Liver (tissue), 3 donors: Measurements from ENCODE around the gene ADH1A.
A peak's percentile ranks its signal among the peaks of the same experiment; 100 is the strongest.

Experiments used
- CTCF ChIP-seq: fragments of 150-350 bp; IDR thresholded peaks from 2 replicates; pipeline ENCODE4 v1.5.1; 2017; ENCODE audit warnings: improper control_type of control experiment, low read depth, low read length; ENCODE audit not compliant: missing input control
- EGR1 ChIP-seq, 2 donors: IDR thresholded peaks; 2 replicates each; pipeline ENCODE4 v1.6.1; 2016 to 2018; ENCODE audit warnings: antibody characterized with exemption in 2 of 2, low read depth in 2 of 2
- JUND ChIP-seq, 2 donors: IDR thresholded peaks; 2 replicates each; pipeline ENCODE4 v1.6.1; 2016; ENCODE audit warnings: antibody characterized with exemption in 2 of 2
- MAX ChIP-seq: IDR thresholded peaks from 2 replicates; pipeline ENCODE4 v1.6.1; 2016; ENCODE audit warnings: antibody characterized with exemption
- RAD21 ChIP-seq, 2 donors: IDR thresholded peaks; 2 replicates each; pipeline ENCODE4 v1.6.1; 2016; ENCODE audit warnings: antibody characterized with exemption in 2 of 2, mild to moderate bottlenecking in 2 of 2
- REST ChIP-seq: IDR thresholded peaks from 2 replicates; pipeline ENCODE4 v1.6.1; 2016; ENCODE audit warnings: antibody characterized with exemption, mild to moderate bottlenecking
- RXRA ChIP-seq, 2 donors: IDR thresholded peaks; 2 replicates each; pipeline ENCODE4 v1.6.1; 2017 to 2018; ENCODE audit warnings: antibody characterized with exemption in 2 of 2, mild to moderate bottlenecking in 1 of 2
- SP1 ChIP-seq: IDR thresholded peaks from 2 replicates; pipeline ENCODE4 v1.6.1; 2018; ENCODE audit warnings: antibody characterized with exemption, mild to moderate bottlenecking
- TAF1 ChIP-seq: conservative IDR thresholded peaks from 2 replicates; pipeline ENCODE4 v1.6.1; 2016; ENCODE audit warnings: antibody characterized with exemption, mild to moderate bottlenecking
- YY1 ChIP-seq: IDR thresholded peaks from 2 replicates; pipeline ENCODE4 v1.6.1; 2016; ENCODE audit warnings: antibody characterized with exemption, mild to moderate bottlenecking
- ZBTB33 ChIP-seq: IDR thresholded peaks from 2 replicates; pipeline ENCODE4 v1.6.1; 2016; ENCODE audit warnings: antibody characterized with exemption
- donor health status: healthy.
- donor health status: healthy.

GRCh38 chr4:99321241-99322191 lies 30.7 kb upstream of the ADH1A start, which contains the start of gene ADH1B:
- TF ChIP-seq ZBTB33 (peak; percentile 93), CTCF (no peak), YY1 (peak; percentile 64), REST (peak; percentile 95), EGR1 (IDR thresholded peaks at IDR 0.05; ENCODE audit: low read depth in 2 of 2) (peak in 1 of 2 donors; percentile 62), MAX (peak; percentile 78), TAF1 (peak; percentile 99), JUND (IDR thresholded peaks at IDR 0.05) (peak in 1 of 2 donors; percentile 66), RXRA (IDR thresholded peaks at IDR 0.05) (peak; percentile 65 to 94), SP1 (peak; percentile 75), RAD21 (IDR thresholded peaks at IDR 0.05) (peak; percentile 51 to 58)
